ENCODE results near the gene TEKT3.

The TEKT3 gene

GRCh38 chr17:15341385-15341849, at the start of gene TEKT3:
Gene TEKT3 (minus strand): TSS chr17:15341597. CDS start chr17:15331585, 10,012 bp downstream.
- no peak for DNase-seq (ENCODE audit: low read depth)

- DNase-seq (ENCODE audit: low read depth): no peak
These were observed 47.1 kb upstream of the TEKT3 start for GRCh38 chr17:15388356-15389041.

GRCh38 chr17:15386083-15386482, 44.7 kb upstream of the TEKT3 start:
- DNase-seq (ENCODE audit: low read depth): no peak

- DNase-seq (ENCODE audit: low read depth): no peak
These were observed 43.9 kb upstream of the TEKT3 start for GRCh38 chr17:15385305-15385704.

- DNase-seq (ENCODE audit: low read depth): no peak
These were observed 42.9 kb upstream of the TEKT3 start for GRCh38 chr17:15384142-15384787.

- no peak for DNase-seq (ENCODE audit: low read depth)
These were observed 41.5 kb upstream of the TEKT3 start for GRCh38 chr17:15382914-15383313.

- DNase-seq (ENCODE audit: low read depth): no peak
These were observed 40.3 kb upstream of the TEKT3 start for GRCh38 chr17:15381707-15382106.

GRCh38 chr17:15380446-15380845, 39.0 kb upstream of the TEKT3 start:
- no peak for DNase-seq (ENCODE audit: low read depth)

DNA sequence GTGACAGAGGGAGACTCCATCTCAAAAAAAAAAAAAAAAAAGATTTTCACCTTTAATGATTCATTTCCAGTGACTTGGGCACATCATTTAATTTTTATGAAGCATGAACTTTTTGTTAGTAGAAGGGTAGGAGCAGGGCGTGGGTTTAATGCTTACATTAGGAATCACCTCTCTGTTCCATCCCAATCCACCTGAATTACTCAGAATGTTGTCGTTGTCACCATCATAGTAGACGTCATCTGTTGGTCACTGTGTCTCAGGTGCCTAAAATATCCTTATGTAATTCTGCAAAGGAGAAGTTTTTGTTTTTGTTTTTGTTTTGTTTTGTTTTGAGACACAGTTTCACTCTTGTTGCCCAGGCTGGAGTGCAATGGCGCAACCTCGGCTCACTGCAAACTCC, 38.3 kb upstream of the TEKT3 start:
- DNase-seq (ENCODE audit: low read depth): no peak

DNA sequence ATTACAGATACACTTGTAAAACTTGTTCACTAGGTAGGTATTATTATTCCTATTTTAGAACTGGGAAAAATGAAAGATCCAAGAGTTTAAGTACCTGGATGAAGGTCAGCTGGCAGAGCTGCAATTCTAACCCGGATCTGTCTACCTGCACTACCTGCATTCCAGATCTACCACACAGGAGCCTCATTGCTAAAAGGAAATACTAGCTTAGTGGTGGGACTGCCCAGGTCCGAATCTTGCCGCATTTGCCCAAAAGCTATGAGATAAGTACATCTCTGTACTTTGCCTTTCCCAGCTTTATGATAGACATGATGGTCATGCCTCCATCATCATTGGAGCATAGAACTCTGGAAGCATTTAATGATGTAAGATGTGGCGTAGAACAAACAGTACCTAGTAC, 36.8 kb upstream of the TEKT3 start:
- no peak for DNase-seq (ENCODE audit: low read depth)

DNA sequence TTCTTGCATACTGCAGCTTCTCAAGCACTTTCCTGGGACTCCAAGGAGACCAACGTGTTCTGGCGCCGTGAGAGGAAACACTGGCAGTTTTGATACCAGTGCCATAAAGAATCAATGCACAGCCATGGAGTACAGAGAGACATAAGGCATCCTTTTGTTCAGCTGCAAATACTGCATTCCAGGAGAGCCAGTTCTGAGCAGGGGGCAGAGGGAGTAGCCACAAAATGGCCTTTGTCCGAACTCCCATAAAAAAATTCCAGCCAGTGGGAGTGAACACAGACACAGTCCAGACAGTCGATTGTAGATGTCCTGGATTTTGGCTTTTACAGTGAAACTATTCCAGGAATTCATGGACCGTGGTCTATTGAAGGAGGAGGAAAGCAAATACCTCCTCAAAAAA, 36.2 kb upstream of the TEKT3 start:
- no peak for DNase-seq (ENCODE audit: low read depth)

DNA sequence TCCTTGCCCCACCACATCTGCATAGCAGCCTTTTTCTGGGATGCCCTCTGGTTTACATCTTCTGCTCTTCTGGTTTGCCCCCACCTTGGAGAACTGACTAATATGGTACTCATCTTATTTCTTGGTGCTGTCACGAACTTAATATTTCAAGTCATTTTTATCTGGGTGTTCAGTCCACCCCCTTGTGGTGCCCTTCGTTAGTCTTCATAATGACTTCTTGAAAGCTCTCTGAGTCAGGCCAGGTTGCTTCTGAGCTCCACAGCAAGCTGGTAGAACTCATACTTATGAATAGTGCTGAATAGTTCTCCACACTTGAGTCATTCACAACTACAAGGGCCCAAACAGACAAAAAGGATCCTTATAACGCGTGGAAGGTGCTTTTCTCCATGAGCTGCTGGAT, 35.8 kb upstream of the TEKT3 start:
- no peak for DNase-seq (ENCODE audit: low read depth)

DNA sequence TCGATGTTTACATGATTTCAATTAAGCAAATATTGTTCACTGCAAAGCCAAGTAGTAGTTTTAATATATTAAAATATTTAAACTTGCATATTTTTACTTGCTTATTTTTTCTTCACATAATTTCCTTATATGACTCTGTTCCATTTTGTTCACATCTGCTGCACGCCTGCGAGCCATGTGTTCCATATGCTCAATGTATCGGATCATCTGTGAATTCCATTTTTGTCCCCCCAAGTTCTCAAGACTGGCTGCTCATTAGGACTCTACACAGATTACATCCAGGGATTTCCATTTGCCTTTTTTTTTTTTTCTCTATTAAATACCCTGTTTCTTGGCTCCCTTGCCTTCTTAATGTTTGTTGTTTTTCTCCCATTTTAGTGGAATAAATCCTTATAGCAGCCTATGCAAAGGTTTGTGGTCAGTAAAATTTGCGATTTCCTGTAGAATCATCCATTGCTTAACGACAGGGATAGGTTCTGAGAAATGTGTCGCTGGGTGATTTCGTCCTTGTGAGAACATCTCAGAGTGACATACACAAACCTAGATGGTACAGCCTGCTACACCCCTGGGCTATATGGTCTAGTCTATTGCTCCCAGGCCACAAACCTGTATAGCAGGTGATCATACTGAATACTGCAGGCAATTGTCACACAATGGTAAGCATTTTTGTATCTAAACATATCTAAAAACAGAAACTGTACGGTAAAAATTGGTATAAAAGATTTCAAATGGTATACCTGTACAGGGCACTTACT, 30.2 kb upstream of the TEKT3 start:
- no peak for DNase-seq (ENCODE audit: low read depth)

GRCh38 chr17:15368600-15368999, 27.2 kb upstream of the TEKT3 start:
- DNase-seq (ENCODE audit: low read depth): no peak

DNA sequence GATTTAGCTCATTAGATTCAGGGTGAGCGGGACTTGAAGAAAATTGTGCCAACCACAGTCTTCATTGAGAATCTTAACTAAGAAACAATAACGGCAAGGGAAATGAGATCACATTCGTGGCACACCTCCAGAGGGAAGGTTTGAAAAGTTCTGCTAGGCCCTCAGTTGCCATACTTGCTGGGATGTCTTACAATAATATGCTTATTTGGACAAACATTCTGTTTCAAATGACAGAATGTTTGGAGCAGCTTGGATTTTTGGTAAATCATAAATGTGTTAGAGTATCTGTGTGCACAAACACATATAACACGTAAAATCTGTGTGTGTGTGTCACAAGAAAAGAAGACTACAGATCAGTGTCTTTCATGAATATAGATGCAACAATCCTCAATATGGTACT, 24.6 kb upstream of the TEKT3 start:
- DNase-seq (ENCODE audit: low read depth): no peak

DNA sequence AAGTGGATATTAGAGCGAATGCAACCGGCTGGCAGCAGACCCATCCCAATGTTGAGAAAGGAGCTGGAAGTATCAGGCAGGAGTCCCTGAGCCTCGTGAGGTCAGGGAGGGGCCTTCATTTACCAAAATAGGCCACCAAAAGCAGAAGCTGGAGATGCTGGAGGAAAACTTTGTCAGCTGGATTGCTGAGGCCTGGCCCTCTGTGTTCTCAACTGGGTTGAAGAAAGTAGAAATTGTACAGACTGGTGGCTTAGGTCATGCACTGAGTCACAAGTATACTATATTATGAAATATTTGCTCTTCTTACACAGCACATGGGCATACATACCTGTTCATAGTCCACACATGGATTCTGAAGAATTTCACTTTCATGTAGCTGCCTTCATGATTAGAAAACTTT, 23.2 kb upstream of the TEKT3 start:
- no peak for DNase-seq (ENCODE audit: low read depth)

DNA sequence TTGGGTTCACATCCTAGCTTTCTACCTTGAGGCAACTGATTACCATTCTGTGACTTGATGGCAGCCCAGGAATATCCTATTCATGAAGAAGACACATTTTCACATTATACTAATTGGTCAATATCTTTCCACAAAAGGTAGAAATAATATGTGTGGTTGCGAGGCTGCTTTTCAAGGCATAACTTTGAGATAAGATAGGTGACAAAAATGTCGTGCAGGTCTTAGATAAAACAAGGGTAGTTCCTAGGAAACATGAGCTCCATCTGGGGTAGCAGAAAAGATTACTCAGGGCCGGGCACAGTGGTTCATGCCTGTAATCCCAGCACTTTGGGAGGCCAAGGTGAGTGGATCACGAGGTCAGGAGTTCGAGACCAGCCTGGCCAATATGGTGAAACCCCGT, 22.3 kb upstream of the TEKT3 start:
- DNase-seq (ENCODE audit: low read depth): no peak

GRCh38 chr17:15361592-15361991, 20.2 kb upstream of the TEKT3 start:
- DNase-seq (ENCODE audit: low read depth): no peak

DNA sequence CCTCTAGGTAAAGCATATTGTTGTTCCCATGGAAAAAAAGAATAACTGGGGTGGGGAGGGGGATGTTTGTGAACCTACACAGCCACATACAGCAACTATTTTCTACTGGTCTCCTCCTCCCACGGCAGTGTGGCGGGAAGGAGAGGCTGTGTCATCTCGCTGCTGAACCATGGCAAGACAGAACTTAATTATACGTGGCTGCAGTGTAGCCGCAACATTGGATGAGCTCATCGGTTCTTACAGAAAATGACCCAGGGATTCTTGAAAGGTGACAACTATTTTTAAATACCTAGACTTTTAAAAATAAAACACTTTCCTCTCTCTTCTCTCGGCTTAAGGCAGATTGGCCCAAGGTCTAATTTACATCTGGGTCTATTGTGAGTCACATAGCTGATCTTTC, 19.8 kb upstream of the TEKT3 start:
- DNase-seq (ENCODE audit: low read depth): no peak

DNA sequence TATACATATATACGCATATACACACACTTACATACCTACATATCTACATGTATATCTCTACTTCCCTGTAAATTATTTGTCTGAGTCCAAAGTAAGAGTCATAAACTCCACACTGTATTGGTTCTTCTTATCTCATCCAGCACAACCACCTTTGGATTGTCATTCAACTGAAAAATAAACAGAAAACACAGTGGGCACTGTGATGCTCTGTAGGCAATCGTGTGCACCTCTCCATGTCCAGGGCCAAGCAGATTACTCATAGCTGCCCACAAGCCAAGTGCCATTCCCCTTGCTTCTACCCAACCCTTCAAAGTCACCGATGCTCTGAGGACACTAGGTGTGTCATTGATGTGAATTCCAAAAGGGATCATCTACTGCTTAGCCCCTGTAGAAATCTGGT, 12.9 kb upstream of the TEKT3 start:
- no peak for DNase-seq (ENCODE audit: low read depth)

- no peak for DNase-seq (ENCODE audit: low read depth)
These were observed 10.5 kb upstream of the TEKT3 start for GRCh38 chr17:15351925-15352324.

DNA sequence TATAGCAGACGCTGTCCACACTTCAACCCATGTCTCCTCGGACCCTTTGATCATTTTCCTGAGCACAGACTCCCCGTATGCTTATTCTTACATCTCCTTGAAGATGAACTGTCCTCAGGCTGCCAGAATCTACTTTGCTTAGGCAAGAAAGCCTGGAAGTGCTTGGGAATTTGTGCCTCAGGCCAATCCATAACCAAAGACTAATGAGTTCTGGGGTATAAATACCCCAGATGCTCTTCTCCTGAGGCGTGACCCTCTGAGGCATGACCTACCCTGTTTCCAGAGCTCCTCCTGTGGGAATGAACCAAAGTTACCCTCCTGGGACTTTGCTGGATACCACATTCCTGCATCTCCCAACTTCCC, 10.1 kb upstream of the TEKT3 start:
- no peak for DNase-seq (ENCODE audit: low read depth)

- DNase-seq (ENCODE audit: low read depth): no peak
These were observed 9.5 kb upstream of the TEKT3 start for GRCh38 chr17:15350777-15351477.

All from activated T-helper 9 cell treated with anti-CD3 and anti-CD28 coated beads, Interleukin-2, amount 50 U/mL, for 16 hours (primary cell).